Fibroblast of skin of right biceps (primary cell): ENCODE measurements around the gene ATP6V0D1.
A peak's percentile ranks its signal among the peaks of the same experiment; 100 is the strongest.

Experiments
- DNase-seq: peaks from one replicate; pipeline ENCODE4 v3.0.0-alpha.2; 2013

The ATP6V0D1 gene

GRCh38 chr16:67443265-67443664 is 37.7 kb downstream of the ATP6V0D1 start:
- no peak for DNase-seq

GRCh38 chr16:67442581-67443255 is 38.2 kb downstream of the ATP6V0D1 start:
- DNase-seq, result no peak

GRCh38 chr16:67441907-67442306 is 39.0 kb downstream of the ATP6V0D1 start:
- no peak for DNase-seq

- no peak for DNase-seq
Measured at GRCh38 chr16:67441271-67441753, 39.6 kb downstream of the ATP6V0D1 start.

- DNase-seq, result no peak
Measured at GRCh38 chr16:67438824-67439393, 42.0 kb downstream of the ATP6V0D1 start.

- no peak for DNase-seq
Measured at GRCh38 chr16:67438098-67438791, 42.7 kb downstream of the ATP6V0D1 start.

GRCh38 chr16:67437513-67437912 is 43.4 kb downstream of the ATP6V0D1 start:
- DNase-seq, result no peak

GRCh38 chr16:67436640-67437193 is 44.2 kb downstream of the ATP6V0D1 start:
- DNase-seq, result no peak

- no peak for DNase-seq
Measured at GRCh38 chr16:67435758-67436164, 45.2 kb downstream of the ATP6V0D1 start.

GRCh38 chr16:67433131-67433719 is 47.7 kb downstream of the ATP6V0D1 start:
- no peak for DNase-seq

GRCh38 chr16:67432506-67432890 is 48.5 kb downstream of the ATP6V0D1 start:
- DNase-seq, result no peak

- DNase-seq, result no peak
Measured at GRCh38 chr16:67431775-67432505, 49.0 kb downstream of the ATP6V0D1 start.

- peak; percentile 27 for DNase-seq
Measured at GRCh38 chr16:67430977-67431774, 49.8 kb downstream of the ATP6V0D1 start, which contains the start of gene HSD11B2. Gene HSD11B2, plus strand, starts transcription at chr16:67431121. Its CDS starts 128 bp downstream, at chr16:67431249.

GRCh38 chr16:67430504-67430976 is 50.4 kb downstream of the ATP6V0D1 start:
- DNase-seq, result no peak

- no peak for DNase-seq
Measured at GRCh38 chr16:67429799-67430503, 51.0 kb downstream of the ATP6V0D1 start.

- DNase-seq, result no peak
Measured at GRCh38 chr16:67429053-67429798, 51.7 kb downstream of the ATP6V0D1 start.

- peak; percentile 47 for DNase-seq
Measured at GRCh38 chr16:67428146-67428731, 52.7 kb downstream of the ATP6V0D1 start.

- DNase-seq, result no peak
Measured at GRCh38 chr16:67426950-67427349, 54.0 kb downstream of the ATP6V0D1 start.

GRCh38 chr16:67426022-67426421 is 54.9 kb downstream of the ATP6V0D1 start:
- no peak for DNase-seq

- no peak for DNase-seq
Measured at GRCh38 chr16:67425580-67425979, 55.4 kb downstream of the ATP6V0D1 start.
